ENCODE measurements around the gene GJA8.
"Not testable (repeated sequence)": the region's sequence is repeated elsewhere in the genome, so short reads cannot be mapped to it uniquely, and the experiment has no call there.

GJA8 gene

GRCh38 chr1:147928236-147929132 lies 25.9 kb downstream of the GJA8 start, which contains the start of gene GPR89B:
Gene GPR89B, plus strand, starts transcription at chr1:147928420. Its CDS starts 117 bp downstream, at chr1:147928537.
- DNase-seq = peak; percentile 95

GRCh38 chr1:147931137-147931536 lies 28.5 kb downstream of the GJA8 start:
- DNase-seq = not testable (repeated sequence)

GRCh38 chr1:147935296-147935695 lies 32.7 kb downstream of the GJA8 start:
- not testable (repeated sequence) for DNase-seq

GRCh38 chr1:147940456-147940855 lies 37.9 kb downstream of the GJA8 start:
- DNase-seq = not testable (repeated sequence)

- DNase-seq = not testable (repeated sequence)
Measured at GRCh38 chr1:147942563-147942962, 40.0 kb downstream of the GJA8 start.

- not testable (repeated sequence) for DNase-seq
Measured at GRCh38 chr1:147949517-147949916, 46.9 kb downstream of the GJA8 start.
